ENCODE results near the gene RASGRF2. TPM values are rescaled to one million over a fixed set of nuclear protein-coding genes. Genes with fewer than 3 reads are reported as not detected.

Gene RASGRF2
- total and polyA plus RNA-seq, 8 donors, result 0.63 to 9.0 (median 4.0) TPM

DNA sequence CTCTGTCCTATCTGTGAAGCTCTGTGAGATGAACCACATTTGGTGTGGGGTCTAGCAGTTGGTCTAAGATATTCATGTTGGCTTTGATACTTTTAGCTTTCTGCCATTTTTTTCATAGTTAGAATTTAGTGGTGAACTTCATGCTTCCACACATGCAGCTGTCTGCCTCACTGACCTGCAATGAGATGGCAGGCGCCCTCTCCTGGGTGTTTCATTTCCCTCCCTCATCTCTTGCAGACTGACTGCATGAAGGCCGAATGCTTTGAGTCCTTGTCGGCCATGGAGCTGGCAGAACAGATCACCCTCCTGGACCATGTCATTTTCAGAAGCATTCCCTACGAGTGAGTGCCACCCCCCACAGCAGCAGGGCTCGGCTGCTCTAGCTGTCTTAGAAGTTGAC lies 246.8 kb downstream of the RASGRF2 start:
- no peak for TF ChIP-seq POLR2A (IDR thresholded peaks at IDR 0.05)
- no peak for TF ChIP-seq CTCF (IDR thresholded peaks at IDR 0.05)
- TF ChIP-seq EP300 (IDR thresholded peaks at IDR 0.05), result no peak
- no peak for TF ChIP-seq POLR2AphosphoS5 (IDR thresholded peaks at IDR 0.05)
- 68 to 78% (median 73%) methylated on average over 5 of the region's 5 CpGs for WGBS, 5 donors
- no peaks in the 10 kb centered on the region for H3K27me3 ChIP-seq
- H3K9me3 ChIP-seq, result no peaks in the 10 kb centered on the region
- intact Hi-C loops (cut with DNase I; ENCODE audit: low total_unique reads), result no loop called here
- no peaks in the 10 kb centered on the region for H3K36me3 ChIP-seq
- H3K4me1 ChIP-seq, result peaks cover 0 to 3% (median 0%) of the 10 kb centered on the region in 4 donors
- H3K4me3 ChIP-seq, result no peak overlapping the region
- peak in 1 of 2 donors; percentile 22 for DNase-seq
- H3K27ac ChIP-seq, result no peak overlapping the region

GRCh38 chr5:81208904-81209303 lies 248.7 kb downstream of the RASGRF2 start:
- Histone ChIP-seq H3K4me3 (no peak overlapping the region), H3K9me3 (no peaks in the 10 kb centered on the region), H3K36me3 (no peaks in the 10 kb centered on the region), H3K27me3 (no peaks in the 10 kb centered on the region), H3K4me1 (peaks cover 5 to 16% (median 11%) of the 10 kb centered on the region in 4 donors), H3K27ac (no peak overlapping the region)
- no peak for DNase-seq
- intact Hi-C loops (cut with DNase I; ENCODE audit: low total_unique reads), result no loop called here
- 74 to 85% (median 80%) methylated on average over 4 of the region's 4 CpGs for WGBS, 5 donors
- no peak for TF ChIP-seq POLR2AphosphoS5 (IDR thresholded peaks at IDR 0.05)
- TF ChIP-seq EP300 (IDR thresholded peaks at IDR 0.05), result no peak
- no peak for TF ChIP-seq CTCF (IDR thresholded peaks at IDR 0.05)
- no peak for TF ChIP-seq POLR2A (IDR thresholded peaks at IDR 0.05)

GRCh38 chr5:81209386-81209785 lies 249.2 kb downstream of the RASGRF2 start:
- Histone ChIP-seq H3K4me1 (peaks cover 5 to 16% (median 11%) of the 10 kb centered on the region in 4 donors), H3K27me3 (no peaks in the 10 kb centered on the region), H3K27ac (no peak overlapping the region), H3K9me3 (no peaks in the 10 kb centered on the region), H3K4me3 (no peak overlapping the region), H3K36me3 (no peaks in the 10 kb centered on the region)
- WGBS, 5 donors, result 87 to 94% (median 90%) methylated on average over 5 of the region's 5 CpGs
- DNase-seq, result no peak
- intact Hi-C loops (cut with DNase I; ENCODE audit: low total_unique reads), result no loop called here
- no peak for TF ChIP-seq CTCF (IDR thresholded peaks at IDR 0.05)
- no peak for TF ChIP-seq POLR2A (IDR thresholded peaks at IDR 0.05)
- TF ChIP-seq POLR2AphosphoS5 (IDR thresholded peaks at IDR 0.05), result no peak
- no peak for TF ChIP-seq EP300 (IDR thresholded peaks at IDR 0.05)

DNA sequence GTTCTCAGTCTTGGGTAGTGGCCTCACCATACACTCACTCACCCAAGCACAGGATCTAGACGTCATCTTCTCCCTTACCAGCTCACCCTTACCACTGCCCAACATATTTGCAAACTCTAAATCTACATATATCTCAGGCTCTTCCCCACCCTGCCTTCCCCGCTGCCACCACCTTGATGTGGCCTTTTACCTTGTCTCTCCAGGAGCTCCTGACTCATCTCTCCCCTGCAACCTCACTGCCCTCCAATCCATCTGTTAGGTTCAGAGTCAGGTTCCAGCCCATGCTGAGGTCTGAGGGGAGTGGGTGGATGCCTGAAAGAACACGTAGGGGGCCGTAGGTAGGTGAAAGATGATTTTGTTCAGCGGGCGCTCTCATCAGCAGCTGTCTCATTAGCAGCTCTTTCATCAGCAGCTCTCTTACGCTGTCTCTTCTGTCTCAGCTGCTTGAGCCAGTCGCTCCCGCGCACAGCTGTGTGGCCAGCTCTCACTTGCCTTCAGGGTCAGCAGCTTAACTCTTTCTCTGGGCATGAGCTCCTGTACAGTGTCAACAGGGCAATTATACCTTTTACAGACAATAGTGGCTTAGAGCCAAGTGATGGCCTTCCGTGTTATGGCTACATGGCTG lies 249.8 kb downstream of the RASGRF2 start:
- Histone ChIP-seq H3K9me3 (no peaks in the 10 kb centered on the region), H3K4me1 (peaks cover 5 to 16% (median 11%) of the 10 kb centered on the region in 4 donors), H3K27ac (no peak overlapping the region), H3K4me3 (no peak overlapping the region), H3K27me3 (no peaks in the 10 kb centered on the region), H3K36me3 (no peaks in the 10 kb centered on the region)
- WGBS, 5 donors, result 85 to 96% (median 92%) methylated on average over 11 of the region's 11 CpGs
- TF ChIP-seq POLR2AphosphoS5 (IDR thresholded peaks at IDR 0.05) (no peak), CTCF (IDR thresholded peaks at IDR 0.05) (no peak), EP300 (IDR thresholded peaks at IDR 0.05) (no peak), POLR2A (IDR thresholded peaks at IDR 0.05) (no peak)
- no peak for DNase-seq
- intact Hi-C loops (cut with DNase I; ENCODE audit: low total_unique reads), result no loop called here
